H9 (cell line): ENCODE results near the gene LTBP2. TPM values are rescaled to one million over a fixed set of nuclear protein-coding genes. Genes with fewer than 3 reads are reported as not detected.

Experiments used
- DNase-seq: peaks from one replicate; pipeline ENCODE4 v3.0.0-alpha.2; 2017
- H2AFZ ChIP-seq: one replicate; pipeline ENCODE4 v1.6.1; 2013; ENCODE audit warnings: mild to moderate bottlenecking, low read length, control low read depth, moderate library complexity
- H2AK5ac ChIP-seq: 2 replicates; pipeline ENCODE4 v1.6.1; 2013; ENCODE audit warnings: low read length, control low read depth, mixed read lengths; ENCODE audit not compliant: insufficient read length
- H2BK120ac ChIP-seq: one replicate; pipeline ENCODE4 v1.6.1; 2013; ENCODE audit warnings: low read depth, mild to moderate bottlenecking, low read length, control low read depth, inconsistent platforms; ENCODE audit not compliant: poor library complexity, severe bottlenecking
- H2BK12ac ChIP-seq: 2 replicates; pipeline ENCODE4 v1.6.1; 2013; ENCODE audit warnings: low read length, control low read depth, mixed read lengths, low read depth; ENCODE audit not compliant: insufficient read length
- H2BK15ac ChIP-seq: 2 replicates; pipeline ENCODE4 v1.6.1; 2013; ENCODE audit warnings: low read depth, low read length, control low read depth
- H2BK20ac ChIP-seq: one replicate; pipeline ENCODE4 v1.6.1; 2013; ENCODE audit warnings: low read depth, mild to moderate bottlenecking, low read length, control low read depth, inconsistent platforms; ENCODE audit not compliant: poor library complexity, severe bottlenecking
- H2BK5ac ChIP-seq: 2 replicates; pipeline ENCODE4 v1.6.1; 2013; ENCODE audit warnings: low read length, control low read depth, mixed read lengths; ENCODE audit not compliant: insufficient read length
- H3K14ac ChIP-seq: 2 replicates; pipeline ENCODE4 v1.6.1; 2013; ENCODE audit warnings: low read length, control low read depth; ENCODE audit not compliant: insufficient read depth
- H3K18ac ChIP-seq: 2 replicates; pipeline ENCODE4 v1.6.1; 2013; ENCODE audit warnings: low read depth, mild to moderate bottlenecking, mixed read lengths, low read length, control low read depth; ENCODE audit not compliant: insufficient read length
- H3K23ac ChIP-seq: 2 replicates; pipeline ENCODE4 v1.6.1; 2013; ENCODE audit warnings: low read length, control low read depth, mixed read lengths, low read depth; ENCODE audit not compliant: insufficient read length
- H3K23me2 ChIP-seq: 2 replicates; pipeline ENCODE4 v1.6.1; 2013; ENCODE audit warnings: low read depth, mild to moderate bottlenecking, mixed read lengths, low read length, control low read depth; ENCODE audit not compliant: insufficient read length, poor library complexity, severe bottlenecking
- H3K27ac ChIP-seq: 2 replicates; pipeline ENCODE4 v1.5.1; 2013; ENCODE audit warnings: low read length, control low read depth, mixed read lengths, low read depth; ENCODE audit not compliant: insufficient read length
- H3K27me3 ChIP-seq: 2 replicates; pipeline ENCODE4 v1.6.1; 2013; ENCODE audit warnings: low read length, control low read depth, inconsistent platforms; ENCODE audit not compliant: insufficient read depth
- H3K4ac ChIP-seq: 2 replicates; pipeline ENCODE4 v1.6.1; 2013; ENCODE audit warnings: low read depth, mild to moderate bottlenecking, control low read depth, inconsistent platforms, low read length, moderate library complexity
- H3K4me1 ChIP-seq: 2 replicates; pipeline ENCODE4 v1.6.1; 2013; ENCODE audit warnings: low read length, control low read depth, inconsistent platforms; ENCODE audit not compliant: insufficient read depth
- H3K4me2 ChIP-seq: 2 replicates; pipeline ENCODE4 v1.6.1; 2013; ENCODE audit warnings: low read length, control low read depth, mixed read lengths; ENCODE audit not compliant: insufficient read length, insufficient read depth
- H3K56ac ChIP-seq: 2 replicates; pipeline ENCODE4 v1.6.1; 2013; ENCODE audit warnings: low read depth, mild to moderate bottlenecking, mixed read lengths, low read length, control low read depth; ENCODE audit not compliant: insufficient read length
- H3K79me1 ChIP-seq: 2 replicates; pipeline ENCODE4 v1.6.1; 2013; ENCODE audit warnings: low read depth, mild to moderate bottlenecking, moderate library complexity, low read length, control low read depth, inconsistent platforms; ENCODE audit not compliant: insufficient read depth, poor library complexity, severe bottlenecking
- H3K79me2 ChIP-seq: 2 replicates; pipeline ENCODE4 v1.6.1; 2013; ENCODE audit warnings: low read length, control low read depth, inconsistent platforms; ENCODE audit not compliant: insufficient read depth
- H3K9ac ChIP-seq: 2 replicates; pipeline ENCODE4 v1.6.1; 2013; ENCODE audit warnings: low read length, control low read depth, mixed read lengths; ENCODE audit not compliant: insufficient read length; ENCODE audit errors: extremely low read depth
- H3K9me3 ChIP-seq: one replicate; pipeline ENCODE4 v1.6.1; 2013; ENCODE audit warnings: low read depth, low read length, inconsistent platforms; ENCODE audit not compliant: control insufficient read depth
- H3T11ph ChIP-seq: one replicate; pipeline ENCODE4 v1.6.1; 2013; ENCODE audit warnings: mild to moderate bottlenecking, low read length, control low read depth, inconsistent platforms
- H4K20me1 ChIP-seq: one replicate; pipeline ENCODE4 v1.6.1; 2013; ENCODE audit not compliant: control insufficient read depth, insufficient read length, insufficient read depth
- H4K5ac ChIP-seq: 2 replicates; pipeline ENCODE4 v1.6.1; 2013; ENCODE audit warnings: low read depth, mild to moderate bottlenecking, mixed read lengths, low read length, control low read depth; ENCODE audit not compliant: insufficient read length
- H4K8ac ChIP-seq: replicated peaks from 2 replicates; pipeline ENCODE4 v1.6.1; 2013; ENCODE audit warnings: low read length, control low read depth, mixed read lengths, low read depth; ENCODE audit not compliant: insufficient read length
- H4K91ac ChIP-seq: 2 replicates; pipeline ENCODE4 v1.6.1; 2013; ENCODE audit warnings: low read depth, mild to moderate bottlenecking, moderate library complexity, mixed read lengths, low read length, control low read depth; ENCODE audit not compliant: insufficient read length
- H3K27ac Mint-ChIP-seq, 3 experiments: 2 replicates in 2 of 3; 3 replicates in 1 of 3; pipeline ENCODE4 v1.8.0; 2020 to 2021; ENCODE audit warnings: mixed read lengths in 3 of 3, mild to moderate bottlenecking in 1 of 3, moderate library complexity in 1 of 3
- H3K27me3 Mint-ChIP-seq: 2 replicates; pipeline ENCODE4 v1.8.0; 2021; ENCODE audit warnings: low read depth, mild to moderate bottlenecking, moderate library complexity, mixed read lengths
- H3K36me3 Mint-ChIP-seq, 3 experiments: 2 replicates in 2 of 3; 3 replicates in 1 of 3; pipeline ENCODE4 v1.8.0; 2020 to 2021; ENCODE audit warnings: low read depth in 3 of 3, mixed read lengths in 3 of 3; ENCODE audit not compliant: insufficient read depth in 1 of 3
- H3K4me1 Mint-ChIP-seq, 2 experiments: 2 replicates each; pipeline ENCODE4 v1.8.0; 2020; ENCODE audit warnings: mixed read lengths in 2 of 2
- H3K4me3 Mint-ChIP-seq, 2 experiments: 2 replicates in 1 of 2; 3 replicates in 1 of 2; pipeline ENCODE4 v1.8.0; 2020 to 2021; ENCODE audit warnings: mild to moderate bottlenecking in 2 of 2, mixed read lengths in 2 of 2, moderate library complexity in 1 of 2
- H3K9me3 Mint-ChIP-seq, 2 experiments: 2 replicates in 1 of 2; 3 replicates in 1 of 2; pipeline ENCODE4 v1.8.0; 2020; ENCODE audit warnings: mild to moderate bottlenecking in 2 of 2, mixed read lengths in 2 of 2, moderate library complexity in 1 of 2
- WGBS: extraction: QIAGEN DNeasy Blood & Tissue Kit; methylation state at CpG from one replicate; pipeline ENCODE4 v1.1.7; 2013; ENCODE audit warnings: missing lambda C conversion rate, low lambda C conversion rate, mixed read lengths; ENCODE audit not compliant: insufficient read length; ENCODE audit errors: extremely low coverage; 5-methylcytosine and 5-hydroxymethylcytosine counted together
- total RNA-seq: library from RNA; stranded (reverse); gene quantifications from 2 replicates; pipeline ENCODE4 v1.2.1, GENCODE V29; 2021
- TF ChIP-seq, protein P1 (sequence below): fragments of 200-600 bp; sonication (generic); conservative IDR thresholded peaks from 3 replicates; pipeline ENCODE4 v1.8.0; 2021; ENCODE audit warnings: antibody characterized with exemption, mild to moderate bottlenecking

The LTBP2 gene
- total RNA-seq, 1 experiment from 2014 or later: 0.77 TPM

DNA sequence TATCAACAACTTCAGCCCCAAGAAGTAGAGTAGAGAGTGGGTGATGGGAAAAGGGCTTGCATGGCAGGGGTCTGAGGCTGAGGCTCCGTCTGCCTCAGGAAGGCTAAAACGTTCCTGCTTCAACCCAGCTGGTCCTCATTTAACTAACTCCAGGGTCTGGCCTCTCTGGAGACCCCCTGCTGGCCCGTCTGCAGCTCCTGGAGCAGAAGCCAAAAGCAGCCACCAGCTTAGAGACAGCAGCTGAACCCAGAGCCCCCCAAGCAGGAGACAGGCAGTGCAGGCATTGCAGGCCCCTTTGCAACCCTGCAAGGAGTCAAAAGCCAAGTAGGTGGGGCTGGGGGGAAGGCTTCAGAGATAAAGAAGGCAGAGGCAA is 25.1 kb upstream of the LTBP2 start:
- no peak for DNase-seq
- no peak overlapping the region for H3K4me2 ChIP-seq
- no peak overlapping the region for H4K5ac ChIP-seq

More for the DNA sequence above, 25.1 kb upstream of the LTBP2 start:
- H2BK5ac ChIP-seq: no peak overlapping the region
- H2AFZ ChIP-seq: no peak overlapping the region
- no peaks in the 10 kb centered on the region for H3K79me2 ChIP-seq
- no CpG with 5 or more reads among the region's 3 CpGs for WGBS
- H2BK120ac ChIP-seq: no peak overlapping the region
- H2AK5ac ChIP-seq: no peak overlapping the region
- no peaks in the 10 kb centered on the region for H3K9me3 ChIP-seq
- H3K27me3 ChIP-seq: no peaks in the 10 kb centered on the region
- H2BK20ac ChIP-seq: no peak overlapping the region
- no peak overlapping the region for H4K91ac ChIP-seq
- TF ChIP-seq, protein P1, sequence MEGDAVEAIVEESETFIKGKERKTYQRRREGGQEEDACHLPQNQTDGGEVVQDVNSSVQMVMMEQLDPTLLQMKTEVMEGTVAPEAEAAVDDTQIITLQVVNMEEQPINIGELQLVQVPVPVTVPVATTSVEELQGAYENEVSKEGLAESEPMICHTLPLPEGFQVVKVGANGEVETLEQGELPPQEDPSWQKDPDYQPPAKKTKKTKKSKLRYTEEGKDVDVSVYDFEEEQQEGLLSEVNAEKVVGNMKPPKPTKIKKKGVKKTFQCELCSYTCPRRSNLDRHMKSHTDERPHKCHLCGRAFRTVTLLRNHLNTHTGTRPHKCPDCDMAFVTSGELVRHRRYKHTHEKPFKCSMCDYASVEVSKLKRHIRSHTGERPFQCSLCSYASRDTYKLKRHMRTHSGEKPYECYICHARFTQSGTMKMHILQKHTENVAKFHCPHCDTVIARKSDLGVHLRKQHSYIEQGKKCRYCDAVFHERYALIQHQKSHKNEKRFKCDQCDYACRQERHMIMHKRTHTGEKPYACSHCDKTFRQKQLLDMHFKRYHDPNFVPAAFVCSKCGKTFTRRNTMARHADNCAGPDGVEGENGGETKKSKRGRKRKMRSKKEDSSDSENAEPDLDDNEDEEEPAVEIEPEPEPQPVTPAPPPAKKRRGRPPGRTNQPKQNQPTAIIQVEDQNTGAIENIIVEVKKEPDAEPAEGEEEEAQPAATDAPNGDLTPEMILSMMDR: no peak
- H3K23ac ChIP-seq: no peak overlapping the region
- H4K8ac ChIP-seq: no peak overlapping the region
- no peaks in the 10 kb centered on the region for H3K27me3 Mint-ChIP-seq
- H3K4me1 ChIP-seq: no peaks in the 10 kb centered on the region
- no peaks in the 10 kb centered on the region for H4K20me1 ChIP-seq
- no peak overlapping the region; the same call in 1 of the 2 replicates for H3K14ac ChIP-seq
- H3K4ac ChIP-seq: no peak overlapping the region
- no peak overlapping the region for H3K18ac ChIP-seq
- H3K23me2 ChIP-seq: no peaks in the 10 kb centered on the region
- H3K9me3 Mint-ChIP-seq: no peaks in the 10 kb centered on the region
- H2BK15ac ChIP-seq: no peak overlapping the region
- H3K27ac ChIP-seq: no peak overlapping the region
- no peak overlapping the region for H3K56ac ChIP-seq
- H3T11ph ChIP-seq: no peak overlapping the region
- peaks cover 16 to 36% of the 10 kb centered on the region in 2 experiments for H3K4me1 Mint-ChIP-seq
- H3K9ac ChIP-seq: no peak overlapping the region
- H3K79me1 ChIP-seq: no peaks in the 10 kb centered on the region
- no peak overlapping the region for H3K27ac Mint-ChIP-seq
- no peak overlapping the region for H2BK12ac ChIP-seq
- H3K36me3 Mint-ChIP-seq: no peaks in the 10 kb centered on the region
- no peak overlapping the region for H3K4me3 Mint-ChIP-seq
